ENCODE data around the gene MAD2L1.

Gene MAD2L1

GRCh38 chr4:120056246-120056645, 10.4 kb downstream of the MAD2L1 start:
- no peak for DNase-seq

DNA sequence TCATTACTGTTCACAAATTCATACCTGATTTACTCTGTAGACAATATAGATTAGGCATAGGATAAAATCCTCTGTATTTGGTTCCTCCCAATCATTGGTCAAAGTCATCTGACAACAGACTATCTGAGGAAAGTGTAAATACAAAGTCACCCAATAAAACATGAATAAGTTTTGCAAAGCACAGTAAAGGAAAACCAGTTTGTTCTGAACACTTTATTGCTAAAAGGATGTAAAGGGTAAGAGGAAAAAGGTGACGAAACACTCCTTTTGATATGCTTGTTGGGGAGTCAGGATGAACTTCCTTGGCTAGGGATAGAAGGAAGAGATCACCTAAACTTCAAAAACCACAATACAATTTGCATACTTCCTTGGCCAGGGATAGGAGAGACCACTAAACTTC, 10.9 kb downstream of the MAD2L1 start:
- no peak for DNase-seq

DNA sequence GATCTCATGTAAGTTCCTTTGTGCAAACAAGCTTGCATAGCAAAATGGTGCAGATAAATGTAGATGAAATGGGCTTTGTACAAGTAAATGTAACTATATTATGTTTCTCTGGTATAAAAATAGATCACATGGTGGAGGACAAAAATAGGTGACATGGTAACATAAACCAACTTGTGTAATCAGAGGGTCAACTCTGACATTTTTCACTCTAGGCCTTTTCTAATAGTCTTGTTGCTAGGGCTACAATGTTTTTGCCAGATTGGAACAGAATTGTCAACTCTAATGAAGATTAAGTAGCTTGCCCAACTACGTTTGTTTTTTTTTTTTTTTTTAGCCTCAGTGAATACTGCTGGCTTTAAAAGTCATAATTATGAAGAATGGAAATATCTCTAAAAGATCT, 11.5 kb downstream of the MAD2L1 start:
- no peak for DNase-seq

GRCh38 chr4:120053911-120054310, 12.7 kb downstream of the MAD2L1 start:
- no peak for DNase-seq

DNA sequence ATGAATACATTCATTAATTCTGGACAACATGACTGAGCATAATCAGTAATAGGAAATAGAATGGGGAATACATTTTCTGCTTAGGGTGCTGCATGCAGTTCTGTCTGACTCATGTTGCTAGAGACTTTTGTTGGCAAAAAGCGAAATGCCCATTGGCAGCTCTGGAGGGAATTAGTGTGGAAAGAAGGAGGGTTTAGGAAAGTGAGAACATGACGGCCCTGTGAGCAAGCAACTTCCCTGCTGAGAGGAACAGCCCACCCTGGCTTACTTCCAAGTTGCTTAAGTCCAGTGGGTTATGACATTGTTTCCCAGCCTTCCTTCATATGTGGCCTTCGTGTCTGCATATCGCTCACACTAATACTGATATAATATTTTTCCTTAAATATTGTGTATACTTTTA, 13.8 kb downstream of the MAD2L1 start:
- DNase-seq, result no peak

GRCh38 chr4:120051253-120051652, 15.4 kb downstream of the MAD2L1 start:
- DNase-seq, result no peak

DNA sequence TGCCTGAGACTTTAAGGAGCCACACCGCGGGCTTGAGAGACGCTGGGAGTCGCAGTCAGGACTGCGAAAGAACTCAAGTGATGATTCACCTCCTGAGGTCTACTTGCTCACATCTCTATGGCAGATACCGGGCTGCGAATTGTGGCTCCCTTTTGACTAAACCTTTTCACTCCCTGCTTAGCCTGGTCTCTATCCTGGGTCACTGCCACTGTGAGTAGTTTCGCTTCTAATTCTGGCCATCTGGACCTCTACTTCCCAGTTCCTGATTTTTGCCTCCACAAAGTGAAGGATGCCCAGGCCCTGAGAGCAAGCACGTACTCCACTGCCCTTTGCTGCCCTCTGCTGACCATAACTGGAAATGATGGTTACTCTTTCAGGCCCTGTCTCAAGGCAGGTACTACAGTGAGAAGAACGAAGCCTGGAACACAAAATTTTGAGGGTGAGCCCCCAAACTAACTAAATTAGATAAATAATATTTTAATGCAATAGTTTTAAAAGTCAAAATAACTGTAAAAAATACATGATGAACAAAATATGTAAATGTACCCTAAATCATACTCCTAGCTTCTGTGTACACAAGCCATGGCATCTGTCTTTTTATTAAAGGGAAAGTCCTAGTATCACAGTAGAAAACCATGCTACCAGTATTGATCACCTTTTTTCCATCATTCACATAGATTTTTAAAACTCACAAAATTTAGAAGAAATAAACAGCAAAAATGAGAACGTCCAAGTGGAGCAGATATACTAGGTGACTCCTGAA, 16.7 kb downstream of the MAD2L1 start:
- peak; percentile 25 for DNase-seq

DNA sequence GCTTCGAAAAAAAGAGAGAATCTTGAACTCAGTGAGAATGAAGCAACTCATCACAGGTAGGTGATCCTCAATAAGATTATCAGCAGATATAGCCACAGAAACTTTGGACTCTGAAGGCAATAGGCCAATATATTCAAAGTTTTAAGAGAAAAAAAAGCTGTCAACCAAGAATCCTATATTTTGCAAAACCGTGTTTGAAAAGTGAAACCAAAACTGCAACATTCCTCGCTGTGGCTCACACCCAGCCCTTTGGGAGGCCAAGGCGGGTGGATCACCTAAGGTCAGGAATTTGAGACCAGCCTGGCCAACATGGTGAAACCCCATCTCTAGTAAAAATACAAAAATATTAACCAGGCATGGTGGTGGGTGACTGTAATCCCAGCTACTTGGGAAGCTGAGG, 22.8 kb downstream of the MAD2L1 start:
- DNase-seq, result no peak

DNA sequence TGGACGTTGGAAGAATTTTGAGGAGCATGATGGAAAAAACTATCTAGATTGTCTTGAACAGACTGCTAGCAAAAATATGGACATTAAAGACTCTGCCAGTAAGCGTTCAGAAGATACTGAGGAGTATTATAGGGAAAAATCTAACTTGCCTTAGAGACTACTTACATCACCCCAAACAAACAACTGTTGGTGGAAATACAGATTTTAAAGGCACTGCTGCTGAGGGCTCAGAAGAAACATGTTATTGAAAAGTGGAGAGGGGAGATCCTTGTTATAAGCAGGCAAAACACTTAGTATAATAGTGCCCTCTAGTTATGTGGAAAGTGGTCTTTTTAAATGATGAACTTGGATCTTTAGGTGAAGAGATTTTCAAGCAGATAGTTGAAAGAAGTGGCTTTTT, 29.2 kb downstream of the MAD2L1 start:
- no peak for DNase-seq

GRCh38 chr4:120034913-120035312, 31.7 kb downstream of the MAD2L1 start:
- DNase-seq, result no peak

DNA sequence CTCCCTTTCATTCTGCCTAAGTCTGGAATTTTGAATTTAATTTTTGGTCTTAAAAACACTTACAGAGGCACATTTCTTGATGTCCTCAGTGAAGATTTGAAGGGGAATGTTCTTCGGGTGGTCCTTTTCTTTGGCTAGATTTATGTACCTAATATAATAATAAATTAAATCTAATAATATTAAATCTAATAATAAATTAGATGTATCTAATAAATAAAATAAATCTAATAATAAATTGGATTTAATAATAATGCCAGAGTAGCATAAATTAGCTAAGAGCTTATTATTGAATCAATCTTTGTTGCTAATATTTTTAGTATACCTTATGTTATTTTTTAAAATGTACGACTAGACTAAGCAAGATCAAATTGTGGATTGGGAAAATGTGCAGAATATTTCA, 39.8 kb downstream of the MAD2L1 start:
- DNase-seq, result no peak

- DNase-seq, result no peak
Measured at GRCh38 chr4:120025516-120025915, 41.1 kb downstream of the MAD2L1 start.

GRCh38 chr4:120018786-120019185, 47.9 kb downstream of the MAD2L1 start:
- no peak for DNase-seq

DNA sequence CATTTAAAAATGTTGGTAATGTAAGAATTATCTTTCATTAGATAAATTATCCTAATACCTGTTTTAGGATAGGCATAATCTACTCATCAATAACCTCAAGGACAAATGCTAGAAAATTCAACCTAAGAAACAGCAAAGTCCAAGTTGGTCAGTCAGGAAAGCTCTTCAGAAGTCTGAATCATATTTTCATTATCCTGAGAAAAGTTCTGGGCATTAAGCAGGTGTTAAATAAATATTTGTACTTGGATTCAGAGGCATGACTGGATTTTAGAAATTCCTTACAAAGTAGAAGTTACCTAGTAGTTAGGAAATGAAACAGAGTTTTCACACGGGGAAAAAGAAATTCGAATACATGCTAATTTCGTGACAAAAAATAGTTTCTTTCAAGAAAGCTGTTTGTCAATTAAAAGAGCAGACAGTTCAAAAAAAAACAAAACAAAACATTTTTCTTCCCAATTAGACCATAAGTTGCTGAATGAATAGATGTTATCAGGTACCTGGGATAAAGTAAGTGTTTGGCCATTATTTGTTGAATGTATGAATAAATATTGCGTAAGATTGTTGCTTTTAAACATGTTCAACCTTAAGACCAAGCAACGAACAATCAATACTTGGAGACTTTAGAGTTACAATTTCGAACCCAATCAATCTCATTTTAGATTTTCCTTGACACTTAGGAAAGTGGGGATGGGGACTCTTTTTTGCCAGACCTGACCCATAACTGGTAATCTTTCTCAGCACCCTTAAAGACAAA, 48.5 kb downstream of the MAD2L1 start:
- DNase-seq, result no peak

DNA sequence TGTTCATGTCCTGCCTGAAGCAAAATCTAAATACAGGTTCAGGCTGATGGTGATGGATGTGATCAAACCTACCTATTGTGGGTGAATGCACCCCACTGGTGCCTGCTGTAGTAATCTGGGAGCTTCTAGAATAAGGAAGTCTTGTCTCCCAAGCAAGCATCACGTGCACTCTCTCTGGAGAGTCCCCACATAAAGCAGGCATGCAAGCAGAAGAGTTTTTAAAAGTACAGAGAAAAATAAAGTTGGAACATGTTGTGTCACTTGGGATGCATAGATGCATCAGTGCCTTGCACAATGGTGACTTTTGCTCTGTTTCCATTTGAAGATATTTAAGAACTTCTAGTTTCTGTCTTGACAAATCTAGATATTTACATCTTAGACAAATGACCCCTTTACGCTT, 54.9 kb downstream of the MAD2L1 start:
- no peak for DNase-seq

DNA sequence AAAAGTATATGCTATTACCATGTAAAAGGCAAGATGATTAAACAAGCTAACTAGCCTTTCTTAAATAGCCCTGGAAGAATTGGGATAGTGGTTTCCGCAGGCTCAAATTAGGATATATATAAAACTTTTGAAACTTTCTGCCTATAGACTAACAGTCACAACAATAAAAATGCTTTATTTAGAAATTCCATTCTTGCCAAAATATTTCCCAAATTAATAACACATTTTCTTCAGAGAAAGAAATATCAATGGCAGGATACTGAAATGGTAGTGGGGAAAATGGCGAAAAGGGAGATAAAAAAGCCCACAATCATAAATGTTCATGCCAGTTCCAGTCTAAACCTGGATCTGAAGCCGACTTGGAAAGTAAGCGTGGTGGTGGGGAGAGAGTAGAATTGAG, 56.0 kb downstream of the MAD2L1 start:
- DNase-seq, result no peak

DNA sequence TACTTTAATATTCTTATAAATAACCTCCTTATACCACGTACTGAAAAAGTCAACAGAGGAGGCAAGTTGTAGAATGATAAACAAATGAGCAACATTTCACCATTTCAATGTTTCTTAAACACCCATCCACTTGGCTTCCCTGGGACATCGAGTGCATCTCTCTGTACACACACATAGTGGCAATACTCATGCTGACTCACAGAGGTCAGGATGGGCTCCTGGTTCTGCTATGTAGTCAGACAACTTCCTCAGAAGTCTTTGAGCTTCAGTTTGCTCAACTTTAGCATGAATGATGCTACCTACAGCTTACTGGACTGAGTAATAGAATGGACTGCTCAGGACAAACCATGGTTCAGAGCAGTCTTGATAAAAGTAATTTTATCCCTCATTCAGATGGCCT, 56.9 kb downstream of the MAD2L1 start:
- DNase-seq, result no peak

GRCh38 chr4:120008957-120009356, 57.7 kb downstream of the MAD2L1 start:
- no peak for DNase-seq

- DNase-seq, result no peak
Measured at GRCh38 chr4:120007896-120008436, 58.7 kb downstream of the MAD2L1 start.

DNA sequence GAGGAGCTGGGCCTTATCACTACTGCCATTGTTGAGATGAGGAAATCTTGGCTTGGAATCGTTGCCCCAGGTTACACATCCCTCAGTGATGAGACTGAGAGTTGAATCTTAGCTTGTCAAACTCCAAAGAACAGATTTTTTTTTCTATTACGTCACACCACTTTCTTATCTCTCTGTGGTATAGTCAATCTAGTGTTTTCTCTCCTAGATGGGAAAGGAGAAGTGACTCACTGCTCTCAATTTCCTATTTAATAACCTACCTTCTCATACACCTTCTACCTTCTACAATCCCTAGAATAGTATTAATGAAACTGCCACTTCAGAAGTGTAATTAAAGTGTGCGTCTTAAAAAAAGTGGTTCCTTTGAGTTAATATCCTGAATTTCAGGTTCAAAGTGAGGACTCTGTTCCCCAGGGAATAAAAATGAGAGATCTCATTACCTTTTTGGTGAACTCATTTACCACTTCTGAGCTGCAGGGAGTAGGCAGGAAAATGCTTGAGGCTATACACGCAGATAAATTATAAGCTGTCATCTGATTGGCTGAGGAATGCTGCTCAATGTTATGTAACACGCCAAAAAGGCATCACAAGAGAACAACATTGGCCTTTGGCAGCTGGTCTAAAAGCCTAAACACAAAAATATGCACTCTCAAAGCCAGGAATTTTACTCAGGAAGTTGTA, 59.3 kb downstream of the MAD2L1 start:
- no peak for DNase-seq
